Upper lobe of right lung (tissue), 1 donor: Measurements from ENCODE around the gene OGFR. TPM values are rescaled to one million over a fixed set of nuclear protein-coding genes. Genes with fewer than 3 reads are reported as not detected.
A peak's percentile ranks its signal among the peaks of the same experiment; 100 is the strongest.
"Not testable (repeated sequence)": the region's sequence is repeated elsewhere in the genome, so short reads cannot be mapped to it uniquely, and the experiment has no call there.

Experiments
- ATAC-seq: fragments of 200-7000 bp; cut with Tn5 transposase; one replicate; pipeline ENCODE4 v1.9.1; 2020; ENCODE audit warnings: mild to moderate bottlenecking, moderate library complexity
- DNase-seq: peaks from one replicate; pipeline ENCODE4 v3.0.0-alpha.2; 2020
- H3K27ac ChIP-seq: fragments of 200-600 bp; one replicate; pipeline ENCODE4 v1.8.0; 2022
- H3K27me3 ChIP-seq: fragments of 200-600 bp; one replicate; pipeline ENCODE4 v1.8.0; 2022; ENCODE audit warnings: mild to moderate bottlenecking
- H3K36me3 ChIP-seq: fragments of 200-600 bp; one replicate; pipeline ENCODE4 v1.8.0; 2022
- H3K4me1 ChIP-seq: fragments of 200-600 bp; one replicate; pipeline ENCODE4 v1.8.0; 2022
- H3K4me3 ChIP-seq: fragments of 200-600 bp; one replicate; pipeline ENCODE4 v1.8.0; 2022; ENCODE audit warnings: mild to moderate bottlenecking
- H3K9me3 ChIP-seq: fragments of 200-600 bp; one replicate; pipeline ENCODE4 v1.8.0; 2022
- CTCF ChIP-seq: fragments of 200-600 bp; IDR thresholded peaks from one replicate; pipeline ENCODE4 v1.8.0; 2022; ENCODE audit warnings: antibody characterized with exemption
- intact Hi-C: fragments of 100-400 bp; cut with DNase I; formaldehyde crosslinking; loops from one replicate; pipeline ENCODE4 v1.11.0; 2022
- total RNA-seq: library from RNA; stranded (reverse); fragmentation: NEBNext Ultra II Directional; extraction: Animal tissue kit (Norgen Biotek cat#: 25700); gene quantifications from one replicate; pipeline ENCODE4 v1.2.1, GENCODE V29; 2021
- donor health status: DM: no; HTN: yes; CAD: no; lungs with severe emphysema.

The OGFR gene
- total RNA-seq, 1 donor from 2014 or later, result 58.2 TPM

DNA sequence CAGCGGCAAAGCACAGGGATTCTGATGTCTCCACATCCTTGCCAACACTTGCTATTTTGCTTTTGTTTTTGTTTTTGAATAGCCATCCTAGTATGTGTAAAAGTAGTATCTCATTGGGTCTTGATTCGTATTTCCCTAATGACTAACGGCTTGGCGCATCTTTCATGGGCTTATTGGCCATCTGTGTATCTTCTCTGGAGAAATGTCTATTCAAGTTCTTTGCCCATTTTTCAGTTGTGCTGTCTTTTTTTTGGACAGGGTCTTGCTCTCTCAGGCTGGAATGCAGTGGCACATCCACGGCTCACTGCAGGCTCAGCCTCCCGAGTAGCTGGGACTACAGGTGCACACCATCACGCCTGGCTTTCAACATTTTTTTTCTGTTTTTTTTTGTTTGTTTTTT is 39.5 kb downstream of the OGFR start:
- intact Hi-C loops, result no loop called here
- Histone ChIP-seq H3K27me3 (no peaks in the 10 kb centered on the region), H3K4me1 (no peaks in the 10 kb centered on the region), H3K36me3 (no peaks in the 10 kb centered on the region), H3K9me3 (no peaks in the 10 kb centered on the region), H3K4me3 (no peak overlapping the region), H3K27ac (no peak overlapping the region)
- ATAC-seq (no peak), DNase-seq (no peak)
- no peak for TF ChIP-seq CTCF

- intact Hi-C loops, result no loop called here
- Histone ChIP-seq H3K27me3 (no peaks in the 10 kb centered on the region), H3K4me1 (no peaks in the 10 kb centered on the region), H3K9me3 (no peaks in the 10 kb centered on the region), H3K36me3 (no peaks in the 10 kb centered on the region), H3K27ac (no peak overlapping the region), H3K4me3 (no peak overlapping the region)
- TF ChIP-seq CTCF, result no peak
- no peak for ATAC-seq
- no peak for DNase-seq
Observed at GRCh38 chr20:62845416-62846160, 41.0 kb downstream of the OGFR start.

DNA sequence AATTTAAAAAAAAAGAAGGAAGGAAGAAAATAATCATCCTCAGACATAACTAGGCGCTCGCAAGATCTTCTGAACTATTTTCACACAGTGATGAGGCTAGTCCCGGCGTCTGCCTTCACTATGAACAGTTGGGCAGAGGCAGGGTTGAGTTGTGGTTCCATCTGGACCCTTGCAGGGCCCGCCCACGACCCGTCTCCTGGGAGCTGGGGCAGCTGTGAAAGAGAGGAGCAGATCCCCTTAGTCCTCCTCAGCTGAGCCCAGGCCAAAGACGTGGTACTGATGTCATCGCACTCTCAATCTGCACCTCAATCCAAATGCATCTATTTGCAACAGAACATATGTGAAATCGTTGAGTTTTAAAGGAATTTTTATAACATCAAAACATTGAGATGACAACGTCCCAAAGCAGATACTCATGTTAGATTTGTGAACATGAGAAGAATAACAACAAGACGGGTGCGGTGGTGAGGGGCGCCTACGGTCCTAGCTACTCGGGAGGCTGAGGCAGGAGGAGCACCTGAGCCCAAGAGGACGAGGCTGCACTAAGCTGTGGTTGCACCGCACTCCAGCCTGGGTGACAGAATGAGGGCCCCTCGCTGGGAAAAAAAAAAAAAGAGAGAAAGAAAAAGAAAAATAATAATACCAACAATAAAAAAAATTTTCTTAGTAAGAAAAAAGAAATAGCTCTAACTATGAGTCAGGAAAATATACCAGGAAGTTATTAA is 41.7 kb downstream of the OGFR start:
- ATAC-seq (no peak), DNase-seq (no peak)
- Histone ChIP-seq H3K9me3 (no peaks in the 10 kb centered on the region), H3K4me3 (no peak overlapping the region), H3K4me1 (no peaks in the 10 kb centered on the region), H3K27me3 (no peaks in the 10 kb centered on the region), H3K36me3 (no peaks in the 10 kb centered on the region), H3K27ac (no peak overlapping the region)
- intact Hi-C loops, result no loop called here
- no peak for TF ChIP-seq CTCF

DNA sequence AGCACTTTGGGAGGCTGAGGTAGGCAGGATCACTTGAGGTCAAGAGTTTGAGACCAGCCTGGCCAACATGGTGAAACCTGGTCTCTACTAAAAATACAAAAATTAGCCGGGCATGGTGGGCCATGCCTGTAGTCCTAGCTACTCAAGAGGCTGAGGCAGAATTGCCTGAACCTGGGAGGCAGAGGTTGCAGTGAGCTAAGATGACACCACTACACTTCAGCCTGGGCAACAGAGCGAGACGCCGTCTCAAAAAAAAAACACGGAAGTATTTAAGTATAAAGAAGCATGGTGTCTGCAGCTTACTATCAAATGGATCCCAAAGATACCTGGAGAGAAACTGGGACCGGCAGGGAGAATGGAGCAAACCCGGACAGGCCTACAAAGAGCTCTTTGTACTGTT is 44.3 kb downstream of the OGFR start:
- intact Hi-C loops, H3K27me3 ChIP-seq, H3K9me3 ChIP-seq, H3K4me1 ChIP-seq, DNase-seq, ATAC-seq, H3K27ac ChIP-seq, H3K4me3 ChIP-seq: not testable (repeated sequence)
- H3K36me3 ChIP-seq, result peaks cover 18% of the 10 kb centered on the region

DNA sequence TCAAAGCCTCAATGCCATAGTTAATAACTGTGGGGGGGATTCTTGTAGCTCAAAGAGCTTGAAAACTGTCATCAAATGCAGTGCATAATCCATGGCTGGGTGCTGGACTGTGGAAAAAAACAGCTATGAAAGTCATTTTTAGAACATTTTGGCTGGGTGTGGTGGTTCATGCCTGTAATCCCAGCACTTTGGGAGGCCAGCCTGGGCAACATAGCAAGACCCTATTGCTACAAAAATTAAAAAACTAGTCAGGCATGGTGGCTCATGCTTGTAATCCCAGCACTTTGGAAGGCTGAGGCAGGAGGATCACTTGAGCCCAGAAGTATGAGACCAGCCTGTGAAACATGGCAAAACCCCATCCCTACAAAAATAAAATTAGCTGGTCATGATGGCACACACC is 44.8 kb downstream of the OGFR start:
- ATAC-seq, result no peak
- peaks cover 18% of the 10 kb centered on the region for H3K36me3 ChIP-seq
- H3K27me3 ChIP-seq, result no peaks in the 10 kb centered on the region
- intact Hi-C loops, result no loop called here
- no peak for DNase-seq
- no peak overlapping the region for H3K4me3 ChIP-seq
- H3K27ac ChIP-seq, result no peak overlapping the region
- no peaks in the 10 kb centered on the region for H3K9me3 ChIP-seq
- TF ChIP-seq CTCF, result no peak
- no peaks in the 10 kb centered on the region for H3K4me1 ChIP-seq

DNA sequence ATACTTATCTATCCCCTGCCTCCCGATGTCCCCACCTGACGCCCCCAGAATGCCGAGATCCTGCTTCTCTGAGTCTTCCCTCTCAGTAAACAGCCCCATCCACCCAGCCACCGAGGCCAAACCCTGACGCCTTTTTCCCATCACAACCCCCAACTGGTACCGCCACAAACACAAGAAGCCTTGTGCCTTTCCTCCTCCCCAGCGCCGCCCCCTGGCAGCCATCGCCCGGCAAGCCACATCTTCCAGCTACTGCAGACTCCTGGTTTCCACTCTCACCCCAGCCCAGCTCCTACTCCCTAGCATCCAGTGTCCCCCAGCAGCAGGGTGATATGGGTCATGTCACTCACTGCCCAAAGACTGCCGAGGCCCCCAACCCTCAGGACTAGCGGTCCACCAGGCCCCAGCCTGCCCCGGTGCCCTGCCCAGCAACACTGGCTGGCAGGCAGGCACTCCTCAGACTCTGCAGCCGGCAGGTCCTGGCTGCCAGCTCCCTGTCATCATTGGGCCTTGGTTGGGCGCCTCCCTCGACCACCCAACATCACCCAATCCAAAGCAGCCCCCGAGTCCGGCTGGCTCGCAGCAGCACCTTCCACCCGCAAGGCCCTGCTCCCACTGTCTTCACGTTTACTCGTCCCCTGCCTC is 45.8 kb downstream of the OGFR start:
- Histone ChIP-seq H3K4me3 (no peak overlapping the region), H3K4me1 (no peaks in the 10 kb centered on the region), H3K36me3 (peaks cover 18% of the 10 kb centered on the region), H3K9me3 (no peaks in the 10 kb centered on the region), H3K27me3 (no peaks in the 10 kb centered on the region), H3K27ac (no peak overlapping the region)
- TF ChIP-seq CTCF, result no peak
- DNase-seq (no peak), ATAC-seq (peak; percentile 26)
- intact Hi-C loops, result no loop called here
